Endothelial cell of umbilical vein (primary cell): ENCODE measurements around the gene ANAPC1.

Source experiments
- MYC ChIP-seq: IDR thresholded peaks from one replicate; pipeline ENCODE4 v1.6.1; 2011; ENCODE audit warnings: mild to moderate bottlenecking, low read depth, low read length
- TF ChIP-seq, protein P1 (sequence below): IDR thresholded peaks from 2 replicates; pipeline ENCODE4 v1.6.1; 2011; ENCODE audit not compliant: insufficient read depth, insufficient read length
- TF ChIP-seq, protein P2 (sequence below), 2 donors: IDR thresholded peaks; 1 replicate in 1 of 2; 2 replicates in 1 of 2; pipeline ENCODE4 v1.5.1; 2011; ENCODE audit warnings: low read length in 2 of 2, mild to moderate bottlenecking in 2 of 2, moderate library complexity in 2 of 2, control low read depth in 1 of 2, inconsistent platforms in 1 of 2, low read depth in 1 of 2; ENCODE audit not compliant: insufficient read depth in 1 of 2; ENCODE audit errors: extremely low read depth in 1 of 2

DNA sequence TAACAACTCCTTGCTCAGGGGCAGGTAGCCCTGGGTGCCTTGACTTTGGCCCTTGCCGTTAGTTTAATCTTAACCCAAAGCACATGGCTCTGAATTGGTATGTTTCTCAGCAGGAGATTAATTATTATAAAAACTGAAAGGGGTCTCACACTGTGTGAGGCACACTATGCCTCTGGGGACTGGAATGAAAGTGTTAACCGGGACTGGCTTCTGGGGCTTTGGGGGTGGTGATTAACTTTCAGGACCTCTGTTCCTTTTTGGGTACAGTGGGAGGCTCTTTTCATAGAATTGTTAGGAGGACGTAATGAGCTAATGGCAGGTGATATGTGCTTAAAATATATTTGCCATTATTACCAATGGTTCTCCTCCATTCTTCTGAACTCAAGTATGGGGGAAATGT, 19.5 kb upstream of the ANAPC1 start:
- TF ChIP-seq MYC = no peak
- TF ChIP-seq, protein P1, sequence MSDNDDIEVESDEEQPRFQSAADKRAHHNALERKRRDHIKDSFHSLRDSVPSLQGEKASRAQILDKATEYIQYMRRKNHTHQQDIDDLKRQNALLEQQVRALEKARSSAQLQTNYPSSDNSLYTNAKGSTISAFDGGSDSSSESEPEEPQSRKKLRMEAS = no peak
- TF ChIP-seq, protein P2, sequence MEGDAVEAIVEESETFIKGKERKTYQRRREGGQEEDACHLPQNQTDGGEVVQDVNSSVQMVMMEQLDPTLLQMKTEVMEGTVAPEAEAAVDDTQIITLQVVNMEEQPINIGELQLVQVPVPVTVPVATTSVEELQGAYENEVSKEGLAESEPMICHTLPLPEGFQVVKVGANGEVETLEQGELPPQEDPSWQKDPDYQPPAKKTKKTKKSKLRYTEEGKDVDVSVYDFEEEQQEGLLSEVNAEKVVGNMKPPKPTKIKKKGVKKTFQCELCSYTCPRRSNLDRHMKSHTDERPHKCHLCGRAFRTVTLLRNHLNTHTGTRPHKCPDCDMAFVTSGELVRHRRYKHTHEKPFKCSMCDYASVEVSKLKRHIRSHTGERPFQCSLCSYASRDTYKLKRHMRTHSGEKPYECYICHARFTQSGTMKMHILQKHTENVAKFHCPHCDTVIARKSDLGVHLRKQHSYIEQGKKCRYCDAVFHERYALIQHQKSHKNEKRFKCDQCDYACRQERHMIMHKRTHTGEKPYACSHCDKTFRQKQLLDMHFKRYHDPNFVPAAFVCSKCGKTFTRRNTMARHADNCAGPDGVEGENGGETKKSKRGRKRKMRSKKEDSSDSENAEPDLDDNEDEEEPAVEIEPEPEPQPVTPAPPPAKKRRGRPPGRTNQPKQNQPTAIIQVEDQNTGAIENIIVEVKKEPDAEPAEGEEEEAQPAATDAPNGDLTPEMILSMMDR (IDR thresholded peaks at IDR 0.05; ENCODE audit: extremely low read depth in 1 of 2, insufficient read depth in 1 of 2, low read depth in 1 of 2, low read length in 2 of 2) = no peak
